ENCODE results near the gene AS3MT.
"Not testable (repeated sequence)": the region's sequence is repeated elsewhere in the genome, so short reads cannot be mapped to it uniquely, and the experiment has no call there.

Gene AS3MT

GRCh38 chr10:102869258-102870198 is at the start of gene AS3MT:
Gene AS3MT, plus strand, starts transcription at chr10:102869470. Its CDS starts 123 bp downstream, at chr10:102869593.
- no peak for DNase-seq (ENCODE audit: low read depth)
- peak within 1 kb of the TSS; percentile 54 for H3K4me3 ChIP-seq (ENCODE audit: low read depth, low read length)
- TF ChIP-seq CTCF (conservative IDR thresholded peaks at IDR 0.05; ENCODE audit: low read depth, low read length), result no peak

- not testable (repeated sequence) for H3K4me3 ChIP-seq (ENCODE audit: low read depth, low read length); DNase-seq (ENCODE audit: low read depth)
Measured at GRCh38 chr10:102820008-102820407, 49.3 kb upstream of the AS3MT start.

- no peak for TF ChIP-seq CTCF (conservative IDR thresholded peaks at IDR 0.05; ENCODE audit: low read depth, low read length)
- no peak overlapping the region for H3K4me3 ChIP-seq (ENCODE audit: low read depth, low read length)
- DNase-seq (ENCODE audit: low read depth), result no peak
Measured at GRCh38 chr10:102822222-102822621, 47.0 kb upstream of the AS3MT start.

GRCh38 chr10:102824664-102825063 is 44.6 kb upstream of the AS3MT start:
- no peak for DNase-seq (ENCODE audit: low read depth)
- H3K4me3 ChIP-seq (ENCODE audit: low read depth, low read length), result no peak overlapping the region
- TF ChIP-seq CTCF (conservative IDR thresholded peaks at IDR 0.05; ENCODE audit: low read depth, low read length), result no peak

GRCh38 chr10:102826148-102826796 is 43.0 kb upstream of the AS3MT start:
- no peak for DNase-seq (ENCODE audit: low read depth)
- TF ChIP-seq CTCF (conservative IDR thresholded peaks at IDR 0.05; ENCODE audit: low read depth, low read length), result no peak
- no peak overlapping the region for H3K4me3 ChIP-seq (ENCODE audit: low read depth, low read length)

GRCh38 chr10:102827597-102827975 is 41.7 kb upstream of the AS3MT start:
- DNase-seq (ENCODE audit: low read depth), result no peak
- TF ChIP-seq CTCF (conservative IDR thresholded peaks at IDR 0.05; ENCODE audit: low read depth, low read length), result no peak
- no peak overlapping the region for H3K4me3 ChIP-seq (ENCODE audit: low read depth, low read length)

GRCh38 chr10:102831322-102832071 is 37.8 kb upstream of the AS3MT start:
- TF ChIP-seq CTCF (conservative IDR thresholded peaks at IDR 0.05; ENCODE audit: low read depth, low read length), result no peak
- no peak for DNase-seq (ENCODE audit: low read depth)

More at GRCh38 chr10:102831322-102832071, 37.8 kb upstream of the AS3MT start:
- no peak overlapping the region for H3K4me3 ChIP-seq (ENCODE audit: low read depth, low read length)

Measured in choroid plexus epithelial cell (primary cell).